GM18526 (cell line): ENCODE data around the gene NEK6.

Experiments
- POLR2A ChIP-seq: IDR thresholded peaks from 3 replicates; pipeline ENCODE4 v1.6.1; 2011; ENCODE audit not compliant: insufficient read length; ENCODE audit errors: extremely low read depth

Gene NEK6

DNA sequence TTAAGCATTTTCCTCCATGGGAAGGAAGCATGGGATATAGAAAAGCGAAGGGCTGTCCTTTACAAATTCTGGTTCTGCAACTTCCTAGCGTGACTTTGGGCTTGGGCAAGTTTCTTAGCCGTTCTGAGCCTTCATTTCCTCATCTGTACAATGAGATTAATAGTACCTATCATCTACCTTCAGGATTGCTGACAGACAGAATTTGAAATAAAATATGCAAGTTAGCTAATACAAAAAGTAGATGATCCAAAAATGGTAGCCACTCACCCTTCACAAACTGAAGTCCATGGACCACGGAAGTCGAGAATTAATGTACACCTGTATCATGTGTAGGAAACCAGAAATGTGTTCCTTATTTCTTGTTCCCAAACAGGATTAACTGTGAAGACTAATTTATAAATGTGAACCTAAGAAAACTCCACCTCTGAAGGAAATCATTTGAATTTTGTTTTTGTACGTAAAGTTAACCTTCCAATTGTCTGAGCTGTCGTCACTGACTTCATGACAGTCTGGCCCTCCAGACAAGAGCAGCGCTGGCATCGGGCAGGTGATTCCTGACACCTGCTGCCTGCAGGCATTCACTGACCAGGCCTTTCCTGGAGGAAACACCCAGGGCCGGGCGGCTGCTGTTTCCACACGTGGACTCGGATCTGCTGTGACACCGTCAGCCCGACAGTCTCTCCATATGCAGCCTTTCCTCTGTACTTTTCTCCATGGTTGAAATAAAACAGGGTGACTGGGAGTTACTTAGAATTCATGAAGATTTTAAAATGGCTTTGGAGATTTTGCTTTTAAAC, 94.1 kb downstream of the NEK6 start:
- TF ChIP-seq POLR2A = no peak

DNA sequence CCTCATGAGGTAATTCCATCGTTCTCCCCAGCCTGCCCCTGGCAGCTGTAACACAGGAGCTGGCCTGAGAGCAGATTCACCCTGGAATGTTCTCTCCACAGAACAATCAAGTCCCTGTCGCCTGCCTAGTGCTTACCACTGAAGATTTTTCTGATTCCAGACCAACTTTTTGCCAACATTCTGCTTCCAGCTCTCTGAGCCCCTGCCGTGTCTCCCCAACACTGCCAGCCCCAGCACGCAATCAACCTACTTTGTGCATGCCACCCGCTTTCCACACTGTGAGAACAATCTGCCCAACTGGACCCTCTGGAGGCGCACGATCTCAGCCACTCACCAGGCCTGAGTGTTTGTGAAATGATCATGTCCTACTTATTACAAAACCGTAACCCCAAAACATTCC, 94.9 kb downstream of the NEK6 start:
- no peak for TF ChIP-seq POLR2A

DNA sequence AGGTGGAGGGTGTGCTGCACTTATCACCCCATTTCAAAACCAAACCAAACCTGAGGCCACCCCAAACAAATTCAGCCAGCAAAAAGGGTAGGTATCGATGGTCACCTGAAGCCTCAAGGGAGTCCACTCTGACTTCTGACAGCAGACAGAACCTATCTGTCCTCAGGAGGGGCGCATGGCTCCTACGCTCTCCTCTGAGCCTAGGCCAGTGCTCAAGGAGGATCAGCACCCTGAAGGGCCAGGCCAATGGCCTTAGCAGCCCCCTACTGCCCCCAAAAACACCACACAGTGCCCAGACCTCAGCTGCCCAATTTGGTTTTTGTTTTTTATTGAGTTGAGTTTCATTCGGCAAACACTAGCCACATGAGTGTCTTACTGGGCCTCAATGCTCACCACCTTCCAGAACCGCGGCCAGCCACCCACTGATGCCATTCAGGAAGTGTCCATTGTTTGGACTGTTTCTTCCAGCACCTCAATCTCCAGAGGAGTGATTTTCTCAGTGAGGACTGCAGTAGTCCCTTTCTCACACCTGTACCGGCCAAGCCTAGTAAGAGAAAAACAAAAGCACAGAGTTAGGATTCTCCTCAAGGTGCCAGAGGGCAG, 95.5 kb downstream of the NEK6 start:
- no peak for TF ChIP-seq POLR2A

DNA sequence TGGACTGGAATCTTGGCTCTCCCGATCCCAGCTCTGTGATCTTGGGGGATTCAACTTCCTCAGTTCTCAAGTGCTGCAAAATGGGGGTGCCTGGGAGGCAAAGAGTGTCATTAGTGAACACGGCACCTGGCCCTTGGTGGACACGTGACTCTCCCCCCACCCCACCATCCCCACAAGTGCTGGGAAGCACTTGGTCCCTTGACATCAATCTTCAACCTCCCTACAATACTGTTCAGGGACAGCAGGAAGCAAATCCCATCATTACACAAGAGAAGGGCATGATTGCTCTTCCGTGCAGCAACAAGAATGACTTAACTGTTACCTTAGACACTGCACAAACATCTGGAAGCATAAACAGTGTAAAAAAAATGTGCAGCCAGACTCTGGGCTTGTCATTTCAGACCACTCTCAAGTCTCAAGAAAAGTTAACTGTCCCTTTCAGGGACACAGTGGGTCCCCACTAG, 96.1 kb downstream of the NEK6 start:
- no peak for TF ChIP-seq POLR2A

DNA sequence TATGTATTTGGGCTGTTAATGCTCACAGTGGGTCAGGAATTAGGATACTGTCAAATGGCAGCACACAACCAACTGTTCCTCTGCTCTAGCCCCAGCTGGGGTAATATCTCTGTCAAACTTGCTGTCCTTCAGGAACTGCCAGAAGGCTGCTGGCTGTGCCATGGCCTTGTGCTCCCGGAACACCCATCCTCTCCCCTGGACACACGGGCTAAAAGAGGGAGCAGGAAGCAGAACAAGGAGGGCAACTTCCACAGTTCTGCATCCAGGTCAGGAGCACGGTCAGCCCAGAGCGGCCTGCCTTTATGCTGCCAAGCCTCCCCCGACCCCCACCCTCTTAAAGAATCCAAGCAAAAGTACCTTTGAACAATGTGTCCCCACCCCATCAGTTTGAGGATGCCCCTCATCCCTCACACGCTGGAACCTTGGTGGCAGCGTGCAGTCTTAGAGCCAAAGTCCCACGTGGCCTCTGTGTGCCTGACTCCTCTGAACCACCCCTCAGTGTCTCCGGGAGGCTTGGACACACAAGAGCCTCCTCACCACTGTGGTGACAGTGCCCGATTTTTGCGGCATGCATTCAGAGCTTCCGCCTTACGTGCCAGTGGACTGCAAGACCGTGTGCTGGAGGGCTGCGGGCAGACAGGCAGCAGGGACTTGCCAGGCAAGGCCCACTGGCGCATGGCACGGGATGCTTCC, 96.7 kb downstream of the NEK6 start:
- no peak for TF ChIP-seq POLR2A

DNA sequence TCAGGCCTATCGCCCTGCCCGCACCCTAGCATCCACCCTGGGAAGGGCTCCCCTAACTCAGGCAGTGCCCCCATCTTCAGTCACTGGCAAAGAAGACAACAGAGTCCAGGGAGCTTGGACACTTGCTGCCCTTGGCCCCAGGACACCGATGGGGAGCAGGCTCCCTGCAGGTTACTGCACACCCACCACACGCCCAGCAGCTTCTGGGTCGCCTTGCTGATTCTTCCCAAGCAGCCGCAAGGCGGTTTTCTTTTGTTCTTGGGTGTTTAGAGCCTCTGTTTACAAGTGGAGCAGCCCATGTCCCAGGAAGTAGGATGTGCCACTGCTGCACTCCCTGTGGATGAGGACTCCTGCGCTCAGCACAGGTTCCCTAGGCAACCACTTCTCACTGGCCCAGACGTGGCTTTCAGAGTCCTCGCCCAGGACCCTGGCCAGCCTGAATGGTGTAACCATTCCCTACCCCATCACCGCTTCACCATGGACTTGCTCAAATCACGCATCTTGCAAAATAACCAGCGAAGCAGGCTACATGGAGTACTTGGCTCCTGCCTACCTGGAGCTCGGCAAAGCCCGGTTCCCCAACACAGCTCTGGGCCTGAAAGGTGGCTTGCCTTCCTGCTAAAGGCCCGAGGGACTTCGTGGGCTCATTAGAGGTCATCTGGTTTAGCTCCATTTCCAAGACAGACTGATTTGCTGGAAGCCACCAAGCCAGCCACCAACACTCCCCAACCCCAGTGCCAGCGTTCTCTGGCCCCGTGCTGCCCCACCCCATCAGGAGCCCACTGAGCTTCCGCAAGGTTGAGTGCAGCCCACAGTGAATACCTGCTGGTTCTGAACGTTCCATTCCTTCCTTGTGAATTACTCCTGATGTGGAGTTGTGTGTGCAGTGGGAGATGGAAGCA, 97.5 kb downstream of the NEK6 start:
- no peak for TF ChIP-seq POLR2A

DNA sequence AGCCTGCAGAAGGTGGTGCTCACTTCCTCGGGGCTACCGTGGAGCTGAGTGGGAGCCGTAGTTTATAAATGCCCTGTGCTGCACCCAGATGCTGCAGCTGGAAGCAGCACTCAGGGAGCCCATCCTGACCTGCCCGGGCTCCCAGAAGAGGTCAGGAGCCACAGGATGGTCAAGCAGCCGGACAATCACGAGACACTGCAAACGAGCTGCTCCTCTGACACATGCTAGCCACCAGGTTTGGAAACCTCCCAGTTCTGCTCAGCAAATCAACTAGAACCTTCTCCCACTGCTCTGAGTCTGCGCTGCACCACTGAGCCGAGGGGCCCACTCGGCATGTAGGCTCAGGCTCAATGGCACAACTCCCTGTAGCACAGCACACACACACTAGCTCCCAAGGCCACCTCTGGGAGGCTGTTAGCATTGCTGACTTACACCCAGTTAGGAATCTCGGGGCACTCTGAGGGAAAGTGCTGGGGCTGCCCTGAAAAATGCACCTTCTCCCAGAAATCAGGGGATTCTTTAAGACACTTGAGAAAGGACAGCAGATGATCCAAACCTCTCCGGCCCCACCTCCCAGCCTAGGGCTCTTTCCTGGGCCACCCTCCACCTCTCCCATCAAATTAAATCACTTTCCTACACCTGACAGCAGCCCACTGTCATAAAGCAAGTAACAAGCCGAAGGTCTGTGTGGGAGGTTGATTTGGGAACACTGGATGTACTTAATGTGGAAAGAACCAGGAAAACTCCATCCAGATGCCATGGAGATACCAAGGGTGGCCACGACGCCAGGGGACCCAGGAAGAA, 98.4 kb downstream of the NEK6 start:
- TF ChIP-seq POLR2A = no peak

DNA sequence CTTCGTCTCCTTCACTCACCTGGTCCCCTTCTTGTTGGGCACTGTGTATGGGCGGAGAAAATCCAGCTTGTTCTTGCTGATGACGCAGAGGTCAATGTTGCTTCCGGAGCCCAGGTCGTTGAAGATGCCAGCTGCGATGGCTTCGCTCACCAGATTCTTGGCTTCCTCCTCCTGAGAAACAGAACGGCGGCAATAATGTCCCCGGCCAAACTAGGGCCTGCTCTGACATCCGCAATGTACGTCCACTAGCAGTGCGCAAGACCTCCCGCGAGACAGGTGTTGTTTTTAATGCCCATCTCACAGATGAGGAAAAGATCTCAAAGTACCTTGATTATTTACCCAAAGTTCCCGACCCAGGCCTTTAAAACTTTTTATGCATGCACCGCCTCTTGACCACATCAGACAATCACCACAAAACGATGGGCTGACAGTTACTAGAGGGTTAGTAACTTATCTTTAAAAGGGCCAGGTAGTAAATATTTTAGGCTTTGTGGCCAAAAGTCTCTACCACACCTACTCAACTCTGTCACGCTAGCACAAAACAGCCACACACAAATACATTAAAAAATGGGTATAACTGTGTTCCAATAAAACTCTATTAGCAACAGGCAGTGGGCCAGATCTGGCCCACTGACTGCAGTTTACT, 99.1 kb downstream of the NEK6 start:
- no peak for TF ChIP-seq POLR2A

DNA sequence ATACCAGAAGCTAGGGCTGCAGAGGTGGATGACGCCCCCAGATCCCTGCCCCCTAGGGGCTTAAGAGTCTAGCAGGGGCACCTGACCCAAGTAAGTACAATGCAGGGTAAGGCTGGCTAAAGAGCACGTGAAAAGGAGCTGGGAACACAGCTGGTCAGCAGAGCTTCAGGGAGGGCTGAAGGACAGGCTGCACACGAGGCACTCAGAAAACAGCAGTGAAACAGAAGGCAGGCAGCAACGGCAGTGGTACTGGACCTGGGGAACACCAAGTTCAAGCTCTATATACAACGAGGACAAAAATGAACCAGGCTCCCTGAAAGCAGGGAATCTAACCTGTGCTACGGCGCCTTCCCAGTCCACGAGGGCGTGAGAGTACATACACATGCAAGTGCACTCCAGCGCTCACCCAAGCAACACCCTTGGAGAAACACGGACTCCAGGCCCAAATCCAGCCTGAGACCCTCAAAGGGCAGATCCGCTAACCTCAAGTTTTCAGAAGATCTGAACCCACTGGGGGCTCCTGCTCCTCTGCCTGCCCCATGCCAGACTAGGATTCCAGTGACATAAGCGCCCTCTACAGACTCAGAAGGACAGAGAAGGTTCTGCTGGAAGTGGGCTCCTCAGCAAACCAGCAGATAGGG, 100.1 kb downstream of the NEK6 start:
- no peak for TF ChIP-seq POLR2A

DNA sequence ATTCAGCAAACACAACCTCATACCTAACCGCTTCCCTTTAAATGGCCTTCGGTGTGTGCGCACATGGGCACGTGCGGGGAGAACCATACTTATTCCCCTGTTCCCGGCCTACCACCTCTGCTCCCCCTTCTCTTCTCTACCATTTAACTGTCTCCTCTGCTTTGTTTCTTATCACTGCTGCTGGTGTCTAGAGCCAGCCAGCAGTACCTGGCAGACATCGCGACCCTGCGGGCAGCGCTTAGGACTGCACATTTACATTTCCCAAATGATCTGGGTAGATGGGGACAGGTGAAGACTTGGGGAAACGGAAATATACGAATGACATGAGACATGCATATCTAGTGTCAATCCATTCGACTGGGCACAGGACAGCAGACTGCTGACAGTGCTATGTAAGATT, 100.9 kb downstream of the NEK6 start:
- no peak for TF ChIP-seq POLR2A

DNA sequence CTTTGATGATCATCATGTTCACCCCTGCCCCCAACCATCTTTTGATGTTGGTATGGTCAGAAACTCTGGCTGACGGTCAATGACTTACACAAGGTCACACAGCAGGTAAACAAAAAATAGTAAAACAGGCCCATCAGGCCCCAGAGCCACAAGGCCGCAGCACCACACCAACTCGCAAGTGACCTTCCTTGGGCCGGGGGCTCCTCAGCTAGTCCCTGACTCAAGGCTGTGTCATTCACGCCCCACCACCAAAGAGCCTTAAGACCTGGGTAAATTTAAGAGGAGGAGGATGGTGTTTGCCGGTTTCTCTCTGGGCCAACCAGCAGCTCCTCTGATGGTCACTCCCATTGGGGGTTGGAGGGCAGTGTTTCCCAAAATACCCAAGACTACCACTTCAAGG, 101.7 kb downstream of the NEK6 start:
- no peak for TF ChIP-seq POLR2A

DNA sequence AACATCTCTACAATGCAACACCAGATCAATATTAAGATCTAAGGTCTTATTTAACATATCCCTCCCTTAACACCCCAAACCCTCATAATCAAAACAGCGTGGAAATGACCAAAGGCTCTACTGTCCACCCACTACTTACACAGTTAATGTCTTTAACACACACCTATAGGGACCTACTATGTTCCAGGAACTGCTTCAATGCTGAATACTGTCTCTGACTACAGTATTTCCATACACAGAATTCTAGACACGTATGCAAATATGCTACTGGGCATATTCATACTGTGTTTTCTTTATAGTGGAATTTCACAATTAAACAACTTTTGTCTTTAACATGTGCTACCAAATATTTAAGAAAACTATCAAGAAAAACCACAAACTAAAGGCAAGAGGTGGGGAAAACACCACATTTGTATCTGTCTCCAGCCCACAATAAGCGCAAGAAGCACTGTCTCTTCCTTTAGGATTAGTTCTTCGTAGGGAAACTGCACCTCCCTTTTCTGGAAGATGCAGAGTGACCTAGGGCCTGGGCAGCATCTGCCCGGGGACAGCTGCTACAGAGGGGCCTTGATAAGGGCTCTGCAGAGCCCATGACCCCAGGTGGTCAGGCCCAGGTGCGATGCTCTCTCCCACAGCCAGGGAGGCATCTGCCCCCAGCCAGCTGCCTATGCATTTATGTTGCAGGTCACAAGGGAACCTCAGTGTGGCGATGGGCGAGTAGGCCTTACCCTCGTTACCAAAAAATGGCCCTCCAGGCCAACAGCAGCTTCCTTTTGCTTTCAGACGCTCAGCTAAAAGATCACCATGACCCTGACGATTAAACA, 102.3 kb downstream of the NEK6 start:
- TF ChIP-seq POLR2A = no peak

DNA sequence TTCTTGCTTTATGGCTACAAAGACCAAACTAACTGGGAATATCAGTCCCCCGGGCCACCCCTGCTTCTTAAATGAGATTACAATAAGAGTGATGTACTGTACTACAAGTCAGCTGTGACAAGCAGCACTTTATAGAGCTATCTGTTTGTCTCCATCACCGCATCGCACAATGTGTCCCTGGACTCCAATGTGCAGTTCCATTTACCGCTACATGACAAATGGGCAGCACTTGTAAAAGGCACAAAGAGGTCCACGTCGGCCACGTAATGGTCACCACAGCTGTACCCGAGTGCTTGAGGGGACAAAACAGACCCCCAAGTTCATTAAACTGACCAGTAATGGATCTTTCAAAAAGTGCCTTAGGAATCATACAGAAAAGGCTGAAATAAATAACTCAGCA, 103.4 kb downstream of the NEK6 start:
- no peak for TF ChIP-seq POLR2A
